Common myeloid progenitor, CD34-positive (primary cell): Measurements from ENCODE around the gene PPP5C.
"Not testable (repeated sequence)": the region's sequence is repeated elsewhere in the genome, so short reads cannot be mapped to it uniquely, and the experiment has no call there.

ENCODE experiments used
- CTCF ChIA-PET: fragments of 350-600 bp; sonication (Branson Sonifier 250); formaldehyde crosslinking; loops from one replicate; lab custom pipeline; 2021; ENCODE audit warnings: antibody characterized with exemption; lab: Charles Lee
- POLR2A ChIA-PET: fragments of 350-600 bp; sonication (Branson Sonifier 250); formaldehyde crosslinking; loops from one replicate; lab custom pipeline; 2021; ENCODE audit warnings: antibody characterized with exemption; lab: Charles Lee
- DNase-seq, 3 donors: peaks; one replicate each; pipeline versions ENCODE4 v3.0.0 to v3.0.0-alpha.2; 2013
- H3K27ac ChIP-seq, 2 experiments: 1 replicate in 1 of 2; 2 replicates in 1 of 2; pipeline ENCODE4 v1.7.0; 2013; ENCODE audit warnings: inconsistent platforms in 2 of 2, low read length in 2 of 2, mild to moderate bottlenecking in 2 of 2, low read depth in 1 of 2, moderate library complexity in 1 of 2; ENCODE audit not compliant: severe bottlenecking in 2 of 2, insufficient read depth in 1 of 2, poor library complexity in 1 of 2
- H3K27me3 ChIP-seq, 5 experiments: replicated peaks in 2 of 5; 1 replicate in 3 of 5; 2 replicates in 2 of 5; pipeline versions ENCODE4 v1.6.1 to v1.7.0; 2013; ENCODE audit warnings: low read length in 4 of 5, mild to moderate bottlenecking in 2 of 5, moderate library complexity in 2 of 5, inconsistent platforms in 1 of 5; ENCODE audit not compliant: insufficient read depth in 5 of 5, control insufficient read depth in 4 of 5
- H3K36me3 ChIP-seq, 4 experiments: 1 replicate in 2 of 4; 2 replicates in 2 of 4; pipeline versions ENCODE4 v1.6.1 to v1.7.0; 2013; ENCODE audit warnings: low read length in 3 of 4, control low read depth in 1 of 4, mild to moderate bottlenecking in 1 of 4; ENCODE audit not compliant: control insufficient read depth in 4 of 4, insufficient read depth in 4 of 4
- H3K4me1 ChIP-seq, 4 experiments: 1 replicate in 3 of 4; 2 replicates in 1 of 4; pipeline versions ENCODE4 v1.6.1 to v1.7.1; 2013; ENCODE audit warnings: low read length in 3 of 4, mild to moderate bottlenecking in 3 of 4, control low read depth in 1 of 4, inconsistent platforms in 1 of 4, moderate library complexity in 1 of 4; ENCODE audit not compliant: control insufficient read depth in 4 of 4, insufficient read depth in 4 of 4; ENCODE audit errors: control extremely low read depth in 1 of 4
- H3K4me3 ChIP-seq, 7 experiments: 1 replicate in 4 of 7; 2 replicates in 3 of 7; pipeline versions ENCODE4 v1.5.1 to v1.7.0; 2013; ENCODE audit warnings: mild to moderate bottlenecking in 7 of 7, low read length in 6 of 7, moderate library complexity in 6 of 7, inconsistent platforms in 2 of 7, low read depth in 2 of 7, control low read depth in 1 of 7; ENCODE audit not compliant: insufficient read depth in 4 of 7, control insufficient read depth in 1 of 7; ENCODE audit errors: extremely low read depth in 1 of 7
- H3K9me3 ChIP-seq, 5 experiments: 1 replicate in 4 of 5; 2 replicates in 1 of 5; pipeline versions ENCODE4 v1.6.1 to v1.7.1; 2013; ENCODE audit warnings: low read length in 4 of 5, mild to moderate bottlenecking in 2 of 5, inconsistent platforms in 1 of 5, low read depth in 1 of 5, moderate library complexity in 1 of 5; ENCODE audit not compliant: control insufficient read depth in 4 of 5, insufficient read depth in 2 of 5; ENCODE audit errors: control extremely low read depth in 1 of 5
- WGBS: methylation state at CpG from one replicate; pipeline ENCODE4 v1.1.5; 2013; ENCODE audit not compliant: insufficient coverage; 5-methylcytosine and 5-hydroxymethylcytosine counted together

PPP5C gene

DNA sequence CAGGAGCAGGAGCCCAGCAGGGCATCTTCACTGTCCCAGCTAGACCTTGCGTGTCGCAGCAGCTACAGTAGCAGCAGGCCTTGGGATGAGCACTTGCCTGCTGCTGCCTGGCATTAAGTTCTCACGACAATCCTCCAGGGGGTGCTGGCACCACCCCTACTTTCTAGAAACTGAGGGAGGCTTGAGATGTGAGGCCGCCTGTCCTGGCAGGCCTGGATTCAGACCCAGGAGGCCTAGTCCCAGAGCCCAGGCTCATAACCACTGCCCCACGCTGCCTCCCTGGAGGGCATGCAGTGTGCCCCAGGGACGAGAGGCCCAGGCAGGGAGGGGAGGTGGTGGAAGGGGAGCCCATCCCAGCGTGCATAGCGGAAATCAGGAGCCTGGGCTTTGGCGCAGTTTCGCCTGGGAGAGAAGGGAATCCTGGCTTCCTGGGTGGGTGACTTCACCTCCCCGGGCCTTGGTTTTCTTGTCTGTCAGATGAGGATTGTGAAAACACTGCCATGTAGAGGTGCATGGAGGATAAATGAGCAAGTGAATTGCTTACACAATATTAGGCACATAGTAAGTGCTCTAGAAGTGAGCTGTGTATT is 26.1 kb downstream of the PPP5C start:
- peaks cover 0 to 32% (median 17%) of the 10 kb centered on the region in 4 experiments for H3K4me1 ChIP-seq
- no peak for DNase-seq
- H3K4me3 ChIP-seq: no peak overlapping the region
- ChIA-PET CTCF (interaction anchor here (1.3 kb wide), 1 partner anchor 23 kb away, joined by 4 read pairs; no protein-coding TSS in a partner anchor), POLR2A (no interaction called here)
- no peak overlapping the region for H3K27ac ChIP-seq
- H3K27me3 ChIP-seq: no peaks in the 10 kb centered on the region
- WGBS: 90% methylated on average over 3 of the region's 11 CpGs
- H3K9me3 ChIP-seq: no peaks in the 10 kb centered on the region
- H3K36me3 ChIP-seq: peaks cover 2 to 55% (median 22%) of the 10 kb centered on the region in 4 experiments

DNA sequence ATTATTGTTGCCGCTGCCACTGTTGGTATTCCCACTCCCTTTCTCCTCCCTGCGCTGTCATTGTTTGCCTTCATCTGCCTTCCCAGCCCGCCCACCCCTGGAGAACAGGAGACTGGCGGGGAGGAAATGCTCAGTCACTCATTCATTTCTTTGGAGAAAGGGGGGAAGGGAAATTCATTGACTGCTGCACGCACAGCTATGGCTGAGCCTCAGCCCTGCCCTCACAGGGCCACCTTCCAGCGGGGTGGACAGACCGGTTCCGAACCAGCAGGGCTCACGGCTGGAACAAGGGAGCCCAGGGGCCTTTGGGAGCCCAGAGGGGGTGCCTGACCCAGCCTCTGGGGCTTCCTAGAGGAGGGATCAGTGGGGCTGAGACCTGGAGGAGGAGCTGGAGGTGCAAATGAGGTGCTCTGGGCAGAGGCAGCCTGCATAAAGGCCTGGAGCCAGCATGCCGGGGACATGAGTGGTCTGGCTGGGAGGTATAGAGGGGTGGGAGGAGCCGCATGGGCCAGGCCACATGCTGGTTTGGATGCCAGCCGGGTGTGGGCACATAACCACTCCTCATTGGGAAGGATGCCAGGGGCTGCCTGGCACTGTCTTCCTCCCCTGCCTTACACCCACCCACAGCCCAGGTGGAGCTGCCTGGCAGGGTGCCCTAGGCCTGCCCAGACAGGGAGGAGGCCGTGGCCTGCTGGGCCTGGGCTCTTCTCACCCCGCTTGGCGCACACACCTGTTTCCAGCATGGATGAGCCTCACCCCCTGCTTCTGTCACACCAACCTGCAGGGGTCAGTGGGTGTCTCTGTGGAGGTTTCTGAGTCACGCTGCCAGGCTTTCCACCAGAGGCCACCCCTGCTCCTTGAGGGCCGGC is 26.8 kb downstream of the PPP5C start:
- peaks cover 5 to 53% (median 24%) of the 10 kb centered on the region in 4 experiments for H3K36me3 ChIP-seq
- ChIA-PET POLR2A (no interaction called here), CTCF (no interaction called here)
- H3K4me3 ChIP-seq: peak overlapping the region in 1 of 7 experiments; percentile 34
- no peaks in the 10 kb centered on the region for H3K9me3 ChIP-seq
- peaks cover 0 to 32% (median 17%) of the 10 kb centered on the region in 4 experiments for H3K4me1 ChIP-seq
- no peak overlapping the region for H3K27ac ChIP-seq
- WGBS: 51% methylated on average over 9 of the region's 17 CpGs
- peak; percentile 36 to 87 (median 83) for DNase-seq
- no peaks in the 10 kb centered on the region for H3K27me3 ChIP-seq

DNA sequence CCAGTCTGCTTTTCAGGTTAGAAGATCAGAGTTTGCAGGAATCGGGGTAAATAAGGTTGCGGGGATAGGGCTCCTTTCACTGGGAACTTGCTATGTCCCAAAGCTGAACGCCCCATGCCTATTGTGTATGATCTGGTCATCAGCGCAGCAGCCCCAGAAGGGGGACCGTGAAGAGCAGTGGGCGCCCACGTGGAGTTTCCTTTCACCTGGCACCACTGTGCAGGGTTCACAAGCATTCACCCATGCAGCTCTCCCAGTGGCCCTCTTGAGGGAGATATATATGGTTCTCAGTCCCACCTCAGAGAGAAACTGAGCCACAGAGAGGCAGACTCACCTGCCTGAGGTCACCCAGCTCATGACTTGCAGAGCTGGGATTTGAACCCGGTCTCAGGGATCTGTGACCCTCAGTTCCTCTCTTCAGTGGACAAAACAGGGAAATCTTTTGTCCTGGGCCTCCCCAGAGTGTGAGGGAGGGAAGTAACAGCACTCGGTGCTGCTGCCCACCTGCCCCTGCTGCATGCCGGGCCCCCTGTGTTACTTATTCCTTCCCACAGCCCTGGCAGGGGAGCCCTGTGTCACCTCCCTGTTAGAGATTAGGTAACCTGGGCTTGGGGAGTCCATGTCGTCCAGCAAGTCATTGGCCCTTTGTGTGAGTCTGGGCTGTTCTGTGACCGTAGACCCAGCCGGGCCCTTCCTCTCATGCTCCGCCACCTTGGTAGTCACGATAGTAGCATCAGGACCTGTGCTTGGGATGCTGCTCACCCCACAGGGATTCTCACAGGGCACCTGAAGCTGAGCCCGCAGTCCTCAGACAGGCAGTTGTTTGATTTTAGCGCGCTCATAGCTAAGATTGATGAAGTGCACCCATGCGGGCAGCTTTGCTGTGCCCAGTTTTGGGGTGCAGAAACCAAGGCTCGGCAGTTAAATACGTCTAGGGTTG is 27.9 kb downstream of the PPP5C start:
- no peaks in the 10 kb centered on the region for H3K27me3 ChIP-seq
- no peak overlapping the region for H3K4me3 ChIP-seq
- 95% methylated on average over 20 of the region's 21 CpGs for WGBS
- no peaks in the 10 kb centered on the region for H3K9me3 ChIP-seq
- H3K36me3 ChIP-seq: peaks cover 5 to 56% (median 27%) of the 10 kb centered on the region in 4 experiments
- H3K27ac ChIP-seq: no peak overlapping the region
- POLR2A ChIA-PET: no interaction called here
- CTCF ChIA-PET: no interaction called here
- DNase-seq: no peak
- H3K4me1 ChIP-seq: peaks cover 0 to 32% (median 17%) of the 10 kb centered on the region in 4 experiments

DNA sequence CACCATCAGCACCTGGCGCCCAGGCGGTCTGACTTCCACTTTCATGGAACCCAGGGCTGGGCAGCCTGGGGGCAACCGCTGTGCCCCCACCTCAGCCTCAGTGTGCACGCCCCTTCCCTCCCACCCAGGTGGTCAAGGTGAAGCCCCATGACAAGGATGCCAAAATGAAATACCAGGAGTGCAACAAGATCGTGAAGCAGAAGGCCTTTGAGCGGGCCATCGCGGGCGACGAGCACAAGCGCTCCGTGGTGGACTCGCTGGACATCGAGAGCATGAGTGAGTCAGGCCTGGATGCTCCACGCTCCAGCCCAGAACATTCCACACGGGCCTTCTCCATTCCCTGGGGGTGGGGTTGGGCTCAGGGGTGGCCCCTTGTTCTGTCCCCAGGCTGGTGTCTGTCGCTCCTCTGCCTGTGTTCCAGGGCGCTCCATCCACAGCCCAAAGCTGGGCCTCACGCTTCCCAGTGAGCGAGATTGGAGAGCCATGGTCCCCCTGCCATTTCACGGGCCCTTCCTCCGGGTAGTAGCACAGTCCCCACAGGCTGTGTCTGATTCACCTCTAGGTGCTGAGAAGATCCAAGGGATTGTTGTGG is 28.7 kb downstream of the PPP5C start:
- 100% methylated on average over 9 of the region's 22 CpGs for WGBS
- CTCF ChIA-PET, H3K27ac ChIP-seq, H3K9me3 ChIP-seq, POLR2A ChIA-PET, H3K4me3 ChIP-seq, DNase-seq, H3K27me3 ChIP-seq: not testable (repeated sequence)
- Histone ChIP-seq H3K36me3 (peaks cover 5 to 56% (median 30%) of the 10 kb centered on the region in 4 experiments), H3K4me1 (peaks cover 0 to 32% (median 17%) of the 10 kb centered on the region in 4 experiments)

DNA sequence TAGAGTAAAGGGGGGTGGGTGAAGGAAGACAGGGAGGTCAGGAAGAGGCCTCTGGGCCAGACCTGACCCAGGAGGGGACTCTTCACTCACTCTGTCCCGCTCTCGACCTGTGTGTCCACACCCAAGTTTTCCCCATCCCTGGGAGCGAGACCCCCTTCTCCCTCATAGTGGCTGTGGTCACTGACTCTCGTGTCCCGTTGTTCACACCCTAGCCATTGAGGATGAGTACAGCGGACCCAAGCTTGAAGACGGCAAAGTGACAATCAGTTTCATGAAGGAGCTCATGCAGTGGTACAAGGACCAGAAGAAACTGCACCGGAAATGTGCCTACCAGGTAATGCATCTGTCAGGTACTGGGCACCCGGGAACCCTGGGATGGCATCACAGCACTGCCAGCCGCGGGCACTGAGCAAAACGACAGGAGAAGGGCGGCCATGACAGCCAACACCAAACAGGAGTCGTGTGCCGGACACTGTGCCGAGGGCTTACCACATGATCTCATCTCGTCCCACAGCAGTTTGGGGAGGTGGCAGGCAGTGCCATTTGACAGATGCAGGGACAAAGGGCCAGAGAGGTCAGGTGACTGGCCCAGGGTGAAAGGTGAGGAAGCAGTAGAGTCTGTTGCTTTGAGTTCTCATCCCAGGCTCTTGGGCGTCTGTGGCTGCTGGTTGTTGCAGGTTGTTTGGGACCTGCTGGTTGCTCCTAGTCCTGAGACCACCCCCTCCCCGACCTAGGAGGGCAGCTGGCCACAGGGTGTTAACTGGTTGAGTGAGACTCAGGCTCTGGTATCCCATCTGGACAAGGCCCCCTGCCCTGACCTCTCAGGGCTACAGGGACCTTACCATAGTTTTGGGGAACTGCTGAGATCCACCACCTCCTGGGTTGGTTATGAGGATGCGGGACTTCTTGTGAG is 29.6 kb downstream of the PPP5C start:
- H3K27ac ChIP-seq: no peak overlapping the region
- H3K27me3 ChIP-seq: no peaks in the 10 kb centered on the region
- ChIA-PET POLR2A (no interaction called here), CTCF (no interaction called here)
- DNase-seq: no peak
- WGBS: 98% methylated on average over 19 of the region's 20 CpGs
- H3K4me3 ChIP-seq: no peak overlapping the region
- no peaks in the 10 kb centered on the region for H3K9me3 ChIP-seq
- peaks cover 0 to 25% (median 11%) of the 10 kb centered on the region in 4 experiments for H3K4me1 ChIP-seq
- H3K36me3 ChIP-seq: peaks cover 5 to 58% (median 35%) of the 10 kb centered on the region in 4 experiments

DNA sequence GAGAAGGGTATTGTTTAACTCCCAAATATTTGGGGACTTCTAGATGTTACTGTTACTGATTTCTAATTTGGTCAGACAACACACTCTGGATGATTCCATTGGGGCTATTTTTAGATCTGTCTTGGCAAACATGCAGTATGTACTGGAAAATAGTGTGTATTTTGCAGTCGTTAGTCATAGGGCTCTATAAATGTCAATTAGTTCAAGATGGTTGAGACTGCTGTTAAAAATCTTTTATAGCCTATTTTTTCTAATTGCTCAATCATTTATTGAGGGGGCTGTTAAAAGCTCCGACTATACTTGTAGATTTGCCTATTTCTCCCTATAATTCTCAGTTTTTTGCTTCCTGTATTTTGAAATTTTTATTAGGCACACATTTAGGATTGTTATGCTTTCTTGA is 31.4 kb downstream of the PPP5C start:
- no peak for DNase-seq
- Histone ChIP-seq H3K9me3 (no peaks in the 10 kb centered on the region), H3K4me3 (no peak overlapping the region), H3K27ac (no peak overlapping the region), H3K27me3 (no peaks in the 10 kb centered on the region), H3K4me1 (peaks cover 0 to 12% (median 4%) of the 10 kb centered on the region in 4 experiments), H3K36me3 (peaks cover 6 to 74% (median 49%) of the 10 kb centered on the region in 4 experiments)
- ChIA-PET POLR2A (no interaction called here), CTCF (interaction anchor here (0.8 to 1.0 kb wide), 3 partner anchors 11 to 159 kb away, joined by 3 to 4 read pairs (median 3); no protein-coding TSS in a partner anchor)
- WGBS: no CpG with 5 or more reads among the region's 2 CpGs
